ENCODE results near the gene ZNF500. TPM values are rescaled to one million over a fixed set of nuclear protein-coding genes. Genes with fewer than 3 reads are reported as not detected.

The ZNF500 gene
- total and polyA plus RNA-seq, 8 donors: 12.5 to 20.8 (median 15.2) TPM

GRCh38 chr16:4772351-4772750 lies 5.4 kb upstream of the ZNF500 start:
- Histone ChIP-seq H3K27me3 (no peaks in the 10 kb centered on the region), H3K27ac (no peak overlapping the region), H3K9me3 (no peaks in the 10 kb centered on the region), H3K4me3 (no peak overlapping the region), H3K4me1 (peaks cover 6 to 17% of the 10 kb centered on the region in 2 donors), H3K36me3 (no peaks in the 10 kb centered on the region)
- no peak for TF ChIP-seq CTCF (IDR thresholded peaks at IDR 0.05)
- ATAC-seq (no peak), DNase-seq (no peak)
- intact Hi-C loops (cut with DNase I): no loop called here

- intact Hi-C loops (cut with DNase I): no loop called here
- H3K27ac ChIP-seq: no peak overlapping the region
- no peaks in the 10 kb centered on the region for H3K9me3 ChIP-seq
- H3K4me1 ChIP-seq: peaks cover 6 to 18% of the 10 kb centered on the region in 2 donors
- no peak for DNase-seq
- no peaks in the 10 kb centered on the region for H3K27me3 ChIP-seq
- no peak for TF ChIP-seq CTCF (IDR thresholded peaks at IDR 0.05)
- ATAC-seq: no peak
- no peaks in the 10 kb centered on the region for H3K36me3 ChIP-seq
- no peak overlapping the region for H3K4me3 ChIP-seq
These were observed 4.7 kb upstream of the ZNF500 start for GRCh38 chr16:4771646-4772045.

GRCh38 chr16:4769306-4769638 lies 2.3 kb upstream of the ZNF500 start:
- Histone ChIP-seq H3K4me1 (peaks cover 13 to 33% of the 10 kb centered on the region in 2 donors), H3K27me3 (no peaks in the 10 kb centered on the region), H3K36me3 (peaks cover 0 to 10% of the 10 kb centered on the region in 2 donors), H3K9me3 (no peaks in the 10 kb centered on the region), H3K27ac (peak overlapping the region in 1 of 2 donors; percentile 87), H3K4me3 (peak overlapping the region; percentile 47 to 99)
- ATAC-seq (no peak), DNase-seq (no peak)
- no peak for TF ChIP-seq CTCF (IDR thresholded peaks at IDR 0.05)
- intact Hi-C loops (cut with DNase I): no loop called here

GRCh38 chr16:4768549-4769305 lies 1.8 kb upstream of the ZNF500 start:
- Histone ChIP-seq H3K4me1 (peaks cover 13 to 33% of the 10 kb centered on the region in 2 donors), H3K27me3 (no peaks in the 10 kb centered on the region), H3K4me3 (peak overlapping the region; percentile 47 to 99), H3K36me3 (peaks cover 0 to 15% of the 10 kb centered on the region in 2 donors), H3K27ac (peak overlapping the region; percentile 87 to 89), H3K9me3 (no peaks in the 10 kb centered on the region)
- TF ChIP-seq CTCF (IDR thresholded peaks at IDR 0.05): no peak
- intact Hi-C loops (cut with DNase I): no loop called here
- peak; percentile 92 to 98 (median 97) for DNase-seq
- peak; percentile 90 for ATAC-seq

GRCh38 chr16:4767872-4768548 lies 1.0 kb upstream of the ZNF500 start:
- DNase-seq (peak in 2 of 4 donors; percentile 24 to 44), ATAC-seq (peak; percentile 5)
- no peak for TF ChIP-seq CTCF (IDR thresholded peaks at IDR 0.05)
- Histone ChIP-seq H3K36me3 (peaks cover 0 to 23% of the 10 kb centered on the region in 2 donors), H3K9me3 (no peaks in the 10 kb centered on the region), H3K4me1 (peaks cover 13 to 33% of the 10 kb centered on the region in 2 donors), H3K4me3 (peak overlapping the region; percentile 47 to 99), H3K27me3 (no peaks in the 10 kb centered on the region), H3K27ac (peak overlapping the region; percentile 87 to 89)
- intact Hi-C loops (cut with DNase I): no loop called here
